ENCODE results near the gene MAP3K12. TPM values are rescaled to one million over a fixed set of nuclear protein-coding genes. Genes with fewer than 3 reads are reported as not detected.

Gene MAP3K12
- total and polyA plus RNA-seq, 2 of the 13 experiments (the other 11 are each of a cell fraction or from before 2014, with no cell fraction given) = 0.20 to 1.1 TPM

DNA sequence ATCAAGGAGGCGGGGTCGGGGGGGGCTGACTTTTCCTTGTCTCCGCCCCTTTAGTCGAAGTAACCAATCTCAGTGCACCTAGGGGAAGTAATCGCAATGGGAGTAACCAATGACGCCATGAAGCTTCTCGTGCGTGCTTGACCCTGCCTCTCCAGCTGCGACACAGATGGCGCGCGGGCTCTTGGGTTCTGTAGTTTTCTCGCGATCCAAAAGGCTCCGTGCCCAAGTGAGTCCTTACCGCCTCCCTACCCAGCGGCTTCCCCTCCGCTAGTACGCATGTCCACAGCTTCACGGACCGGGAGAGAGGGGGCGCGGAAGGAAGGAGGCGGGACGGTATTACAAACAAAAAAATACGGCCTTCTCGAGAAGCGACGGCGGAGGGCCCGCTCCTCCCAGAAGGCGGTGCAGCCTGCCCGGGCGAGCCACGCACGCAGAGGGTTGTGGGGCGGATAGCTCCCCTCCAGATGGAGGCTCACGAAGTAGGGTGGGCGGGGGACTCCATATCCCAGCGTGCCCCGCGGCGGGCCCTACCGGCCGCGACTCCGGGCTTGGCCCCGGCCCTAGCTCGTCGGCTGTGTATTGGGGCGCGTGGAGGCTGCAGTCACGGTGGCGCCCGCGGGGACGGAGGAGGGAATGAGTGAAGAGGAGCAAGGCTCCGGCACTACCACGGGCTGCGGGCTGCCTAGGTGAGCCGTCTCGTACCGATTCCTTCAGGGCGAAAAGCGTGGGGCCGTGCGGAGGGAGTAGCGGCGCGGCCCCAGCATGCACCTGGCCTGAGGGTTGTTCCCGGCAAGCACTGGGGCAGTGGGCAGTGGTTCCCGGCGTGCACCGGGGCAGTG lies 1.7 kb upstream of the MAP3K12 start, which contains the start of gene TARBP2 (continued):
- TF ChIP-seq SP4 (CRISPR knock-in tag; IDR thresholded peaks at IDR 0.05) (peak; percentile 88), KLF16 (CRISPR knock-in tag; IDR thresholded peaks at IDR 0.05) (peak in 1 of 2 experiments; percentile 50; a peak in 1 of 4 replicates), KDM4B (CRISPR knock-in tag; IDR thresholded peaks at IDR 0.05) (0 out of 2 replicates have a peak, but pooled peaks have one; percentile 14), ZKSCAN1 (IDR thresholded peaks at IDR 0.05; ENCODE audit: low read length) (0 out of 2 replicates have a peak, but pooled peaks have one; percentile 6), IRF9 (CRISPR knock-in tag; IDR thresholded peaks at IDR 0.05; ENCODE audit: borderline replicate concordance) (peak; percentile 84; the same call in 1 of the 2 replicates), NFYB (CRISPR knock-in tag; IDR thresholded peaks at IDR 0.05) (peak; percentile 88), USF2 (IDR thresholded peaks at IDR 0.05; ENCODE audit: low read depth, low read length) (no peak), USF2 (CRISPR knock-in tag; IDR thresholded peaks at IDR 0.05; ENCODE audit: borderline replicate concordance) (peak; percentile 46; the same call in 1 of the 2 replicates), PTBP1 (IDR thresholded peaks at IDR 0.05; ENCODE audit: low read depth, low read length, poor library complexity, severe bottlenecking) (no peak), ZMYM3 (CRISPR knock-in tag; IDR thresholded peaks at IDR 0.05) (no peak), ZFYVE20 (CRISPR knock-in tag; IDR thresholded peaks at IDR 0.05; ENCODE audit: borderline replicate concordance, low read depth) (no peak), ZIK1 (CRISPR knock-in tag; IDR thresholded peaks at IDR 0.05; ENCODE audit: borderline replicate concordance, low read depth) (peak; percentile 50; the same call in 1 of the 2 replicates), SP1 (IDR thresholded peaks at IDR 0.05) (no peak), SP1 (CRISPR knock-in tag; IDR thresholded peaks at IDR 0.05) (peak; percentile 89), ZNF644 (CRISPR knock-in tag; IDR thresholded peaks at IDR 0.05; ENCODE audit: low read depth) (no peak), ZC3H13 (CRISPR knock-in tag; IDR thresholded peaks at IDR 0.05) (peak; percentile 47; the same call in 1 of the 2 replicates), RXRB (CRISPR knock-in tag; IDR thresholded peaks at IDR 0.05; ENCODE audit: borderline replicate concordance) (peak; percentile 37; the same call in 1 of the 2 replicates), RFXANK (CRISPR knock-in tag; IDR thresholded peaks at IDR 0.05) (no peak), CCAR2 (optimal IDR thresholded peaks at IDR 0.05; ENCODE audit: low read depth, low read length) (no peak), DNMT1 (CRISPR knock-in tag; IDR thresholded peaks at IDR 0.05) (peak; percentile 56; the same call in 1 of the 2 replicates), ZNF337 (CRISPR knock-in tag; IDR thresholded peaks at IDR 0.05; ENCODE audit: borderline replicate concordance, low read depth) (no peak)
- TF ChIP-seq, protein P1, sequence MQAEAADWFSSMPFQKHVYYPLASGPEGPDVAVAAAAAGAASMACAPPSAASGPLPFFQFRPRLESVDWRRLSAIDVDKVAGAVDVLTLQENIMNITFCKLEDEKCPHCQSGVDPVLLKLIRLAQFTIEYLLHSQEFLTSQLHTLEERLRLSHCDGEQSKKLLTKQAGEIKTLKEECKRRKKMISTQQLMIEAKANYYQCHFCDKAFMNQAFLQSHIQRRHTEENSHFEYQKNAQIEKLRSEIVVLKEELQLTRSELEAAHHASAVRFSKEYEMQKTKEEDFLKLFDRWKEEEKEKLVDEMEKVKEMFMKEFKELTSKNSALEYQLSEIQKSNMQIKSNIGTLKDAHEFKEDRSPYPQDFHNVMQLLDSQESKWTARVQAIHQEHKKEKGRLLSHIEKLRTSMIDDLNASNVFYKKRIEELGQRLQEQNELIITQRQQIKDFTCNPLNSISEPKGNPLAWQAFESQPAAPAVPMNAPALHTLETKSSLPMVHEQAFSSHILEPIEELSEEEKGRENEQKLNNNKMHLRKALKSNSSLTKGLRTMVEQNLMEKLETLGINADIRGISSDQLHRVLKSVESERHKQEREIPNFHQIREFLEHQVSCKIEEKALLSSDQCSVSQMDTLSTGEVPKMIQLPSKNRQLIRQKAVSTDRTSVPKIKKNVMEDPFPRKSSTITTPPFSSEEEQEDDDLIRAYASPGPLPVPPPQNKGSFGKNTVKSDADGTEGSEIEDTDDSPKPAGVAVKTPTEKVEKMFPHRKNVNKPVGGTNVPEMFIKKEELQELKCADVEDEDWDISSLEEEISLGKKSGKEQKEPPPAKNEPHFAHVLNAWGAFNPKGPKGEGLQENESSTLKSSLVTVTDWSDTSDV (CRISPR knock-in tag; IDR thresholded peaks at IDR 0.05) = peak; percentile 91
- TF ChIP-seq, protein P2, sequence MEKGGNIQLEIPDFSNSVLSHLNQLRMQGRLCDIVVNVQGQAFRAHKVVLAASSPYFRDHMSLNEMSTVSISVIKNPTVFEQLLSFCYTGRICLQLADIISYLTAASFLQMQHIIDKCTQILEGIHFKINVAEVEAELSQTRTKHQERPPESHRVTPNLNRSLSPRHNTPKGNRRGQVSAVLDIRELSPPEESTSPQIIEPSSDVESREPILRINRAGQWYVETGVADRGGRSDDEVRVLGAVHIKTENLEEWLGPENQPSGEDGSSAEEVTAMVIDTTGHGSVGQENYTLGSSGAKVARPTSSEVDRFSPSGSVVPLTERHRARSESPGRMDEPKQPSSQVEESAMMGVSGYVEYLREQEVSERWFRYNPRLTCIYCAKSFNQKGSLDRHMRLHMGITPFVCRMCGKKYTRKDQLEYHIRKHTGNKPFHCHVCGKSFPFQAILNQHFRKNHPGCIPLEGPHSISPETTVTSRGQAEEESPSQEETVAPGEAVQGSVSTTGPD (CRISPR knock-in tag; IDR thresholded peaks at IDR 0.05) = no peak

Data from HepG2 (cell line).